ENCODE data around the gene MROH2B.
"Not testable (repeated sequence)": the region's sequence is repeated elsewhere in the genome, so short reads cannot be mapped to it uniquely, and the experiment has no call there.

MROH2B gene

GRCh38 chr5:41071242-41071641, at the start of gene MROH2B:
MROH2B (minus strand) TSS chr5:41071342; CDS start chr5:41070852, 490 bp downstream.
- DNase-seq: no peak

GRCh38 chr5:41120600-41120999, 49.5 kb upstream of the MROH2B start:
- no peak for DNase-seq

GRCh38 chr5:41118177-41118576, 47.0 kb upstream of the MROH2B start:
- DNase-seq: no peak

GRCh38 chr5:41115281-41115680, 44.1 kb upstream of the MROH2B start:
- DNase-seq: no peak

GRCh38 chr5:41112486-41113455, 41.6 kb upstream of the MROH2B start:
- no peak for DNase-seq

- DNase-seq: no peak
These were observed 38.0 kb upstream of the MROH2B start for GRCh38 chr5:41109186-41109585.

- DNase-seq: no peak
These were observed 31.2 kb upstream of the MROH2B start for GRCh38 chr5:41102341-41102740.

- no peak for DNase-seq
These were observed 26.5 kb upstream of the MROH2B start for GRCh38 chr5:41097642-41098041.

GRCh38 chr5:41095324-41096101, 24.4 kb upstream of the MROH2B start:
- DNase-seq: no peak

GRCh38 chr5:41094871-41095270, 23.7 kb upstream of the MROH2B start:
- DNase-seq: no peak

- DNase-seq: no peak
These were observed 22.7 kb upstream of the MROH2B start for GRCh38 chr5:41093803-41094202.

GRCh38 chr5:41087461-41087860, 16.3 kb upstream of the MROH2B start:
- no peak for DNase-seq

GRCh38 chr5:41083306-41083705, 12.2 kb upstream of the MROH2B start:
- DNase-seq: no peak

GRCh38 chr5:41071975-41072374, 833 bp upstream of the MROH2B start:
- no peak for DNase-seq

- DNase-seq: peak; percentile 39
These were observed 3.2 kb downstream of the MROH2B start for GRCh38 chr5:41067714-41068568.

- DNase-seq: no peak
These were observed 5.3 kb downstream of the MROH2B start for GRCh38 chr5:41065691-41066335.

GRCh38 chr5:41057940-41058339, 13.2 kb downstream of the MROH2B start:
- no peak for DNase-seq

- no peak for DNase-seq
These were observed 13.9 kb downstream of the MROH2B start for GRCh38 chr5:41057231-41057630.

GRCh38 chr5:41048986-41049385, 22.2 kb downstream of the MROH2B start:
- DNase-seq: no peak

- no peak for DNase-seq
These were observed 27.9 kb downstream of the MROH2B start for GRCh38 chr5:41043109-41043747.

GRCh38 chr5:41032973-41033372, 38.2 kb downstream of the MROH2B start:
- DNase-seq: no peak

- not testable (repeated sequence) for DNase-seq
These were observed 48.5 kb downstream of the MROH2B start for GRCh38 chr5:41022600-41022999.
